HEK293 (cell line): Measurements from ENCODE around the gene GHRHR.

Source experiments
- KLF9 ChIP-seq: fragments of 450-650 bp; formaldehyde crosslinking; IDR thresholded peaks from 2 replicates; pipeline ENCODE4 v1.5.1; 2016; ENCODE audit warnings: missing biosample characterization, missing genetic modification characterization, low read depth
- TCF7L2 ChIP-seq: IDR thresholded peaks from 2 replicates; pipeline ENCODE4 v1.6.1; 2011; ENCODE audit warnings: low read depth, mild to moderate bottlenecking, inconsistent platforms, low read length, moderate library complexity, borderline replicate concordance
- ZNF223 ChIP-seq: fragments of 450-650 bp; formaldehyde crosslinking; IDR thresholded peaks from 2 replicates; pipeline ENCODE4 v1.5.1; 2016; ENCODE audit warnings: missing biosample characterization, missing genetic modification characterization
- ZNF610 ChIP-seq: fragments of 450-650 bp; formaldehyde crosslinking; IDR thresholded peaks from 2 replicates; pipeline ENCODE4 v1.5.1; 2016; ENCODE audit warnings: missing biosample characterization, missing genetic modification characterization, borderline replicate concordance
- ZNF76 ChIP-seq: fragments of 450-650 bp; formaldehyde crosslinking; IDR thresholded peaks from 2 replicates; pipeline ENCODE4; 2016; ENCODE audit warnings: low read depth, missing biosample characterization, missing genetic modification characterization, borderline replicate concordance
- ZSCAN23 ChIP-seq: fragments of 450-650 bp; formaldehyde crosslinking; IDR thresholded peaks from 2 replicates; pipeline ENCODE4 v1.5.1; 2016; ENCODE audit warnings: missing biosample characterization, missing genetic modification characterization
- TF ChIP-seq, protein P1 (sequence below): fragments of 450-650 bp; formaldehyde crosslinking; IDR thresholded peaks from 2 replicates; pipeline ENCODE4 v1.5.1; 2016; ENCODE audit warnings: missing biosample characterization, missing genetic modification characterization
- TF ChIP-seq, protein P2 (sequence below): sonication (generic); formaldehyde crosslinking; IDR thresholded peaks from 2 replicates; pipeline ENCODE4 v1.8.1; 2022; ENCODE audit warnings: mild to moderate bottlenecking, moderate library complexity, missing genetic modification reagents
- TF ChIP-seq, protein P3 (sequence below): fragments of 450-650 bp; formaldehyde crosslinking; IDR thresholded peaks from 2 replicates; pipeline ENCODE4 v1.5.1; 2016; ENCODE audit warnings: missing biosample characterization, missing genetic modification characterization
- TF ChIP-seq, protein P4 (sequence below): fragments of 450-650 bp; formaldehyde crosslinking; IDR thresholded peaks from 2 replicates; pipeline ENCODE4 v1.5.1; 2016; ENCODE audit warnings: missing biosample characterization, missing genetic modification characterization
- TF ChIP-seq, protein P5 (sequence below): fragments of 450-650 bp; formaldehyde crosslinking; IDR thresholded peaks from 2 replicates; pipeline ENCODE4 v1.5.1; 2016; ENCODE audit warnings: missing biosample characterization, missing genetic modification characterization
- TF ChIP-seq, protein P6 (sequence below): fragments of 450-650 bp; formaldehyde crosslinking; IDR thresholded peaks from 2 replicates; pipeline ENCODE4 v1.5.1; 2016; ENCODE audit warnings: missing biosample characterization, missing genetic modification characterization
- TF ChIP-seq, protein P7 (sequence below): fragments of 450-650 bp; formaldehyde crosslinking; IDR thresholded peaks from 2 replicates; pipeline ENCODE4 v1.5.1; 2016; ENCODE audit warnings: missing biosample characterization, missing genetic modification characterization
- TF ChIP-seq, protein P8 (sequence below): fragments of 450-650 bp; formaldehyde crosslinking; IDR thresholded peaks from 2 replicates; pipeline ENCODE4 v1.5.1; 2016; ENCODE audit warnings: missing biosample characterization, missing genetic modification characterization

DNA sequence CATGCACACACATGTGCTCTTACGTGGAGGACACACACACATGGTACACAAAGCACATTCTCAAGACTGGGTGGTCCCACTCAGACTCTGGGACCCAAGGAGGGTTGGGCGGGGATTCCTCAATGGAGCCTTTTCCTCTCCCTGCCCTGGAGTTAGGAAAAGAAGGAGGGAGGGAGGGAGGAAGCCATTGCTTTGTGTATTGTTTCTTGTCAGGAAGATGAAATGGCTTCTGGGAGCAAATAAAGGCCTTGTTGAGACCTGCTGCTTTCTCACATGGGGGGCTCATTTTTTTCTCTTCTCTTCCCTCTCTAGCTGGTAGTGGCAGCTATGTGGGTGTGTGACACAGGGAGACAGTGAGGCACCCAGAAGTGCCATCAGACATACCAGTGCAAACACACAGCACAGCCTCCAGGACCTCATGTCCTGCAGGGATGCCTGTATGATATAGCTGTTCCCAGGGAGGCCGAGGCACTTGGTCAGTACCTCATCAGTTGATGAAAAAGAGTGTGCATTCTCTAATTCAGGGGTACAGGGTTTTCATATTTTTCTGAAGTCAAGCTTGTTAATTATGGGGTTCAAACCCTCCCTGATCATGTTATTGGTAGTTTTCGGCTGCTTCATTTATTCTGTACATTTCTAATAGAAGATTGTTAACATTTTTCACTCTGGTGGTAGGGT lies 46.4 kb upstream of the GHRHR start:
- no peak for TF ChIP-seq ZNF610
- no peak for TF ChIP-seq ZNF76 (tag by site-specific recombination)
- TF ChIP-seq, protein P1, sequence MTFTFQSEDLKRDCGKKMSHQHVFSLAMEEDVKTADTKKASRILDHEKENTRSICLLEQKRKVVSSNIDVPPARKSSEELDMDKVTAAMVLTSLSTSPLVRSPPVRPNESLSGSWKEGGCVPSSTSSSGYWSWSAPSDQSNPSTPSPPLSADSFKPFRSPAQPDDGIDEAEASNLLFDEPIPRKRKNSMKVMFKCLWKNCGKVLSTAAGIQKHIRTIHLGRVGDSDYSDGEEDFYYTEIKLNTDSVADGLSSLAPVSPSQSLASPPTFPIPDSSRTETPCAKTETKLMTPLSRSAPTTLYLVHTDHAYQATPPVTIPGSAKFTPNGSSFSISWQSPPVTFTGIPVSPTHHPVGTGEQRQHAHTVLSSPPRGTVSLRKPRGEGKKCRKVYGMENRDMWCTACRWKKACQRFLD (tag by site-specific recombination) = no peak
- TF ChIP-seq, protein P2, sequence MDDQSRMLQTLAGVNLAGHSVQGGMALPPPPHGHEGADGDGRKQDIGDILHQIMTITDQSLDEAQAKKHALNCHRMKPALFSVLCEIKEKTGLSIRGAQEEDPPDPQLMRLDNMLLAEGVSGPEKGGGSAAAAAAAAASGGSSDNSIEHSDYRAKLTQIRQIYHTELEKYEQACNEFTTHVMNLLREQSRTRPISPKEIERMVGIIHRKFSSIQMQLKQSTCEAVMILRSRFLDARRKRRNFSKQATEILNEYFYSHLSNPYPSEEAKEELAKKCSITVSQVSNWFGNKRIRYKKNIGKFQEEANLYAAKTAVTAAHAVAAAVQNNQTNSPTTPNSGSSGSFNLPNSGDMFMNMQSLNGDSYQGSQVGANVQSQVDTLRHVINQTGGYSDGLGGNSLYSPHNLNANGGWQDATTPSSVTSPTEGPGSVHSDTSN (CRISPR knock-in tag) = no peak
- TF ChIP-seq KLF9 (tag by site-specific recombination) = no peak
- TF ChIP-seq, protein P3, sequence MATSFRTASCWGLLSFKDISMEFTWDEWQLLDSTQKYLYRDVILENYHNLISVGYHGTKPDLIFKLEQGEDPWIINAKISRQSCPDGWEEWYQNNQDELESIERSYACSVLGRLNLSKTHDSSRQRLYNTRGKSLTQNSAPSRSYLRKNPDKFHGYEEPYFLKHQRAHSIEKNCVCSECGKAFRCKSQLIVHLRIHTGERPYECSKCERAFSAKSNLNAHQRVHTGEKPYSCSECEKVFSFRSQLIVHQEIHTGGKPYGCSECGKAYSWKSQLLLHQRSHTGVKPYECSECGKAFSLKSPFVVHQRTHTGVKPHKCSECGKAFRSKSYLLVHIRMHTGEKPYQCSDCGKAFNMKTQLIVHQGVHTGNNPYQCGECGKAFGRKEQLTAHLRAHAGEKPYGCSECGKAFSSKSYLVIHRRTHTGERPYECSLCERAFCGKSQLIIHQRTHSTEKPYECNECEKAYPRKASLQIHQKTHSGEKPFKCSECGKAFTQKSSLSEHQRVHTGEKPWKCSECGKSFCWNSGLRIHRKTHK (tag by site-specific recombination) = no peak
- TF ChIP-seq ZSCAN23 = no peak
- TF ChIP-seq, protein P4, sequence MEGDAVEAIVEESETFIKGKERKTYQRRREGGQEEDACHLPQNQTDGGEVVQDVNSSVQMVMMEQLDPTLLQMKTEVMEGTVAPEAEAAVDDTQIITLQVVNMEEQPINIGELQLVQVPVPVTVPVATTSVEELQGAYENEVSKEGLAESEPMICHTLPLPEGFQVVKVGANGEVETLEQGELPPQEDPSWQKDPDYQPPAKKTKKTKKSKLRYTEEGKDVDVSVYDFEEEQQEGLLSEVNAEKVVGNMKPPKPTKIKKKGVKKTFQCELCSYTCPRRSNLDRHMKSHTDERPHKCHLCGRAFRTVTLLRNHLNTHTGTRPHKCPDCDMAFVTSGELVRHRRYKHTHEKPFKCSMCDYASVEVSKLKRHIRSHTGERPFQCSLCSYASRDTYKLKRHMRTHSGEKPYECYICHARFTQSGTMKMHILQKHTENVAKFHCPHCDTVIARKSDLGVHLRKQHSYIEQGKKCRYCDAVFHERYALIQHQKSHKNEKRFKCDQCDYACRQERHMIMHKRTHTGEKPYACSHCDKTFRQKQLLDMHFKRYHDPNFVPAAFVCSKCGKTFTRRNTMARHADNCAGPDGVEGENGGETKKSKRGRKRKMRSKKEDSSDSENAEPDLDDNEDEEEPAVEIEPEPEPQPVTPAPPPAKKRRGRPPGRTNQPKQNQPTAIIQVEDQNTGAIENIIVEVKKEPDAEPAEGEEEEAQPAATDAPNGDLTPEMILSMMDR (tag by site-specific recombination) = no peak
- TF ChIP-seq, protein P5, sequence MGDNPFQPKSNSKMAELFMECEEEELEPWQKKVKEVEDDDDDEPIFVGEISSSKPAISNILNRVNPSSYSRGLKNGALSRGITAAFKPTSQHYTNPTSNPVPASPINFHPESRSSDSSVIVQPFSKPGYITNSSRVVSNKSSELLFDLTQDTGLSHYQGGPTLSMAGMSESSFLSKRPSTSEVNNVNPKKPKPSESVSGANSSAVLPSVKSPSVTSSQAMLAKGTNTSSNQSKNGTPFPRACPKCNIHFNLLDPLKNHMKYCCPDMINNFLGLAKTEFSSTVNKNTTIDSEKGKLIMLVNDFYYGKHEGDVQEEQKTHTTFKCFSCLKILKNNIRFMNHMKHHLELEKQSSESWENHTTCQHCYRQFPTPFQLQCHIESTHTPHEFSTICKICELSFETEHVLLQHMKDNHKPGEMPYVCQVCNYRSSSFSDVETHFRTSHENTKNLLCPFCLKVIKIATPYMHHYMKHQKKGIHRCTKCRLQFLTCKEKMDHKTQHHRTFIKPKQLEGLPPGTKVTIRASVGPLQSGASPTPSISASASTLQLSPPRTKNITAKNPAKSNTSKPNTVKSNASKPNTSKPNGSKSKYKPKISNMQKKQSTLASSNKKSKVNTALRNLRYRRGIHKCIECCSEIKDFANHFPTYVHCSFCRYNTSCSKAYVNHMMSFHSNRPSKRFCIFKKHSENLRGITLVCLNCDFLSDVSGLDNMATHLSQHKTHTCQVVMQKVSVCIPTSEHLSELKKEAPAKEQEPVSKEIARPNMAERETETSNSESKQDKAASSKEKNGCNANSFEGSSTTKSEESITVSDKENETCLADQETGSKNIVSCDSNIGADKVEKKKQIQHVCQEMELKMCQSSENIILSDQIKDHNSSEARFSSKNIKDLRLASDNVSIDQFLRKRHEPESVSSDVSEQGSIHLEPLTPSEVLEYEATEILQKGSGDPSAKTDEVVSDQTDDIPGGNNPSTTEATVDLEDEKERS = no peak
- TF ChIP-seq, protein P6, sequence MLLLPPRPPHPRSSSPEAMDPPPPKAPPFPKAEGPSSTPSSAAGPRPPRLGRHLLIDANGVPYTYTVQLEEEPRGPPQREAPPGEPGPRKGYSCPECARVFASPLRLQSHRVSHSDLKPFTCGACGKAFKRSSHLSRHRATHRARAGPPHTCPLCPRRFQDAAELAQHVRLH (tag by site-specific recombination) = no peak
- TF ChIP-seq TCF7L2 = no peak
- TF ChIP-seq ZNF223 (tag by site-specific recombination) = no peak
- TF ChIP-seq, protein P7, sequence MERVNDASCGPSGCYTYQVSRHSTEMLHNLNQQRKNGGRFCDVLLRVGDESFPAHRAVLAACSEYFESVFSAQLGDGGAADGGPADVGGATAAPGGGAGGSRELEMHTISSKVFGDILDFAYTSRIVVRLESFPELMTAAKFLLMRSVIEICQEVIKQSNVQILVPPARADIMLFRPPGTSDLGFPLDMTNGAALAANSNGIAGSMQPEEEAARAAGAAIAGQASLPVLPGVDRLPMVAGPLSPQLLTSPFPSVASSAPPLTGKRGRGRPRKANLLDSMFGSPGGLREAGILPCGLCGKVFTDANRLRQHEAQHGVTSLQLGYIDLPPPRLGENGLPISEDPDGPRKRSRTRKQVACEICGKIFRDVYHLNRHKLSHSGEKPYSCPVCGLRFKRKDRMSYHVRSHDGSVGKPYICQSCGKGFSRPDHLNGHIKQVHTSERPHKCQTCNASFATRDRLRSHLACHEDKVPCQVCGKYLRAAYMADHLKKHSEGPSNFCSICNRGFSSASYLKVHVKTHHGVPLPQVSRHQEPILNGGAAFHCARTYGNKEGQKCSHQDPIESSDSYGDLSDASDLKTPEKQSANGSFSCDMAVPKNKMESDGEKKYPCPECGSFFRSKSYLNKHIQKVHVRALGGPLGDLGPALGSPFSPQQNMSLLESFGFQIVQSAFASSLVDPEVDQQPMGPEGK (tag by site-specific recombination) = no peak
- TF ChIP-seq, protein P8, sequence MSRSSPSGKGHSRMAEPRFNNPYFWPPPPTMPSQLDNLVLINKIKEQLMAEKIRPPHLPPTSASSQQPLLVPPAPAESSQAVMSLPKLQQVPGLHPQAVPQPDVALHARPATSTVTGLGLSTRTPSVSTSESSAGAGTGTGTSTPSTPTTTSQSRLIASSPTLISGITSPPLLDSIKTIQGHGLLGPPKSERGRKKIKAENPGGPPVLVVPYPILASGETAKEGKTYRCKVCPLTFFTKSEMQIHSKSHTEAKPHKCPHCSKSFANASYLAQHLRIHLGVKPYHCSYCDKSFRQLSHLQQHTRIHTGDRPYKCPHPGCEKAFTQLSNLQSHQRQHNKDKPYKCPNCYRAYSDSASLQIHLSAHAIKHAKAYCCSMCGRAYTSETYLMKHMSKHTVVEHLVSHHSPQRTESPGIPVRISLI (tag by site-specific recombination) = no peak
